A549 treated with RU486 at 1 μM for 4 hours (cell line): ENCODE data around the gene LMBRD2. TPM values are rescaled to one million over a fixed set of nuclear protein-coding genes. Genes with fewer than 3 reads are reported as not detected.

Source experiments
- total RNA-seq: library from RNA; stranded (reverse); fragments of 200-300 nt; extraction: Qiagen RNA extraction; gene quantifications from 5 replicates; pipeline ENCODE4 v1.2.3, GENCODE V29; 2022; ENCODE audit warnings: low read depth

LMBRD2 gene
- total RNA-seq, result 0.93 to 2.5 TPM (median 1.6 TPM) in 5 replicates

GRCh38 chr5:36151434-36152323, at the start of gene LMBRD2, which contains the start of gene SKP2:
Gene LMBRD2 (minus strand): TSS chr5:36151887. CDS start chr5:36143349, 8,538 bp downstream.
Gene SKP2 (plus strand): TSS chr5:36152111. CDS start chr5:36152263, 152 bp downstream.

GRCh38 chr5:36066540-36067210, 85.0 kb downstream of the LMBRD2 start, which contains the start of gene UGT3A2:
Gene UGT3A2 (minus strand): TSS chr5:36066882. CDS start chr5:36066789, 93 bp downstream.

Other genes starting within 250 kb of the LMBRD2 start
- not detected in 5 replicates for gene CAPSL, start 213.3 kb downstream of the LMBRD2 start, total RNA-seq
- gene UGT3A1, start 160.5 kb downstream of the LMBRD2 start, total RNA-seq, result not detected in 5 replicates
- not detected in 5 replicates for gene UGT3A2, start 85.0 kb downstream of the LMBRD2 start, total RNA-seq
- 17.0 to 22.7 TPM (median 19.0 TPM) in 5 replicates for gene SKP2, start 224 bp upstream of the LMBRD2 start, total RNA-seq
- 7.2 to 12.8 TPM (median 12.3 TPM) in 5 replicates for gene NADK2, start 90.0 kb upstream of the LMBRD2 start, total RNA-seq
- gene RANBP3L, start 150.0 kb upstream of the LMBRD2 start, total RNA-seq, result not detected in 5 replicates